ENCODE measurements around the gene FLRT1.

The FLRT1 gene

DNA sequence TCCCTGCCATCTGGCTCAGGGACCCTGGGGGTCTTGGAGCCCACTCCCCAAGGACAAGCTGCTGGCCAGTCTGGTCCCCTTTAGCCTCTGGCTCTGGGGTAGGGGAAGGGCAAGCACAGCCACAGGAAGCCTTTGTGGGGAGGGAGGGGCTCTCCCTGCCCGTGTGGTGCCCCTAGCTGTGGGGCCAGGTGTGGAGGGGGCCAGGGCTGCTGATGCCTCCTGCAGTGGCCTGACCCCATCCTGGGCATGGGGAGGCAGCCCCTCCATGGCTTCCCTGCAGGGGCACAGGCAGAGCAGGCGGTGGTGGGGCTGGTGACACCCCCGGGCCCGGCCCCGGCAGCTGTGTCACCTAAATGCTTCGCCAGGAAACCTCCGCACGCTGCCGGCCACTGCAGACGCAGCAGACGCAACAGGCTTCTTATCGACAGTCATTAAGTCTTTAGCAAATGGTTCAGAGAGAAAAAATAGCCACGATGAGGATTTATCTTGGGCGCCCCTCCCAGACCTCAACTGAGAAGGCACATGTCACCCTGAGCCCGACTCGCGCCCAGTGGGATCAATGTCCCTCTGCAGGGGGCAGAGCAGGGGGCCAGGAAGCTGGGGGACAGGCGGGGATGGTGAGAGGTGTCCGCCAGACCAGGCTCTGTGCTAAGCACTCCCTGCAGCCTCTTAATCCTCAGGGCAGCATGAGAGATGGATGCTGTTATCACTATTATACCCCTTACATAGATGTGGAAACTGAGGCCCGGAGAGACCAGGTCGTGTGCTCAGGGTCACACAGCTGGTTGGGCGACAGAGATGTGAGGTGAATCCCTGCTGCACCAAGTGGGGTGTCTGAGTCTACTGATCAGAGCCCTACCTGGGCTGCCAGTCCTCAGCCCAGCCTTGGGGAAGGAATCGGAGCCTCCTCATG lies 33.9 kb downstream of the FLRT1 start:
- in situ Hi-C loops (cut with HindIII; ENCODE audit: low pct_unique_long_range_greater_than_20kb, low sequenced_read_pairs), result no loop called here
- no peak for TF ChIP-seq JUND (IDR thresholded peaks at IDR 0.05; ENCODE audit: low read depth)
- no peak for DNase-seq (ENCODE audit: low read depth in 1 of 2, low spot score in 1 of 2)

GRCh38 chr11:64070314-64070681 lies 34.6 kb downstream of the FLRT1 start:
- TF ChIP-seq JUND (IDR thresholded peaks at IDR 0.05; ENCODE audit: low read depth), result no peak
- in situ Hi-C loops (cut with HindIII; ENCODE audit: low pct_unique_long_range_greater_than_20kb, low sequenced_read_pairs), result no loop called here
- no peak for DNase-seq (ENCODE audit: low read depth in 1 of 2, low spot score in 1 of 2)

DNA sequence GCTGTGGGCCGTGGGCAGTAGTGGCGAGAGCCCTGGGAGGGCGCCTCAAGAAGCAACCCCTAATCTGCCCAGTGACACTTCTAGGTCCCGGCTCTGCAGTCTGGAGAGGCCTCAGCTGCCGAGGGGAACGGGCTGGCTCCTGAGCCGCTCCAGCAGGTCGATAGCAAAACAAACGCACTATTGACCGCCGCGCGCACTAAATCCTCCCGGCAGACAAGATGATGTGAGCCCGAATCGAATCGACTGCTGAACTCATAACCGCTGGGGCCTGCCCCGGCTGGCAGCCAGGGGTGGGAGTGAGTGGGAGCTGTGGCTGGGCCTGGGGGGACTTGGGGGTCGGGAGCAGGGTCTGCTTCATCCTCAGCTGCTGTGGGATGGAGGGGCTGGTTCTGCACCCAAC lies 36.1 kb downstream of the FLRT1 start:
- in situ Hi-C loops (cut with HindIII; ENCODE audit: low pct_unique_long_range_greater_than_20kb, low sequenced_read_pairs), result no loop called here
- DNase-seq (ENCODE audit: low read depth in 1 of 2, low spot score in 1 of 2), result no peak
- TF ChIP-seq JUND (IDR thresholded peaks at IDR 0.05; ENCODE audit: low read depth), result no peak

DNA sequence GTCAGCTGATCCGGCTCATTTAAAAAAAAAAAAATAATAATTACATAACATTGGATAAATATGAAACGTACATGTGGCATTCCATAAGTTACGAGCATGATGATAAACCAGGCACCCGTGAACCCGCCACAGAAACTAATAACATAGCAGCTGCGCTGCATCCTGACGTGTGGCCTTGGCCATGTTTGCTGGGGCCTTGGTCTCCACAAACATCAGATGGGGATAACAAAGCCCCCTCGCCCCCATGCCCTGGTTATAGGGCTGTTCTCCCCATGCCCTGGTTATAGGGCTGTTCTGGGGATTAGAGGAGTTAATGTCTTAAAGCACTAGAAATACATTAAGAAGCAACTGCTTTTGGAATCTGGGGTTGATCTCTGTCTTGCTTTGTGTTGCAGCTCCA lies 36.7 kb downstream of the FLRT1 start:
- in situ Hi-C loops (cut with HindIII; ENCODE audit: low pct_unique_long_range_greater_than_20kb, low sequenced_read_pairs), result no loop called here
- no peak for TF ChIP-seq JUND (IDR thresholded peaks at IDR 0.05; ENCODE audit: low read depth)
- no peak for DNase-seq (ENCODE audit: low read depth in 1 of 2, low spot score in 1 of 2)

- TF ChIP-seq JUND (IDR thresholded peaks at IDR 0.05; ENCODE audit: low read depth), result no peak
- in situ Hi-C loops (cut with HindIII; ENCODE audit: low pct_unique_long_range_greater_than_20kb, low sequenced_read_pairs), result no loop called here
- DNase-seq (ENCODE audit: low read depth in 1 of 2, low spot score in 1 of 2), result no peak
Measured at GRCh38 chr11:64072871-64073270, 37.1 kb downstream of the FLRT1 start.

GRCh38 chr11:64073542-64073941 lies 37.8 kb downstream of the FLRT1 start:
- no peak for TF ChIP-seq JUND (IDR thresholded peaks at IDR 0.05; ENCODE audit: low read depth)
- in situ Hi-C loops (cut with HindIII; ENCODE audit: low pct_unique_long_range_greater_than_20kb, low sequenced_read_pairs), result no loop called here
- no peak for DNase-seq (ENCODE audit: low read depth in 1 of 2, low spot score in 1 of 2)

- DNase-seq (ENCODE audit: low read depth in 1 of 2, low spot score in 1 of 2), result no peak
- TF ChIP-seq JUND (IDR thresholded peaks at IDR 0.05; ENCODE audit: low read depth), result no peak
- in situ Hi-C loops (cut with HindIII; ENCODE audit: low pct_unique_long_range_greater_than_20kb, low sequenced_read_pairs), result no loop called here
Measured at GRCh38 chr11:64074239-64074638, 38.5 kb downstream of the FLRT1 start.

DNA sequence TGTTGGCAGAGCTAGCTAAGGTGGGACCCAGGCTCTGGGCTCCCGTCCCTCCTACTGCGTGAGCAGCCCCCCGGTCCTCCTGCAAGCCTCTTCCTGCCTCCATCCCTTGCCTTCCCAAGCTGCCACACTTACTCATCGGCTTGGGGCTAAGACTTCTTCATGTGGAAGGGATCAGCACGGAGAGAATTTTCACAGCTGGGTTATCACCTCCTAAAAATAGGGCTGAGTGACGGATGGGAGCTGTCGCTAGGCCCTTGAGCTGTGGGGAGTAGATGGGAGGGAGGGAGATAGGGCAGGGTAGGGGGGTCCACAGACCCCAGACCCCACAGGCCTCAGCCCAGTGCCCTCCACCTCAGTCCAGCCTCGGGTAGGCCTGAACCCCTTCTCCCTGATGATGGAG lies 41.0 kb downstream of the FLRT1 start:
- no peak for TF ChIP-seq JUND (IDR thresholded peaks at IDR 0.05; ENCODE audit: low read depth)
- DNase-seq (ENCODE audit: low read depth in 1 of 2, low spot score in 1 of 2), result no peak
- in situ Hi-C loops (cut with HindIII; ENCODE audit: low pct_unique_long_range_greater_than_20kb, low sequenced_read_pairs), result no loop called here

DNA sequence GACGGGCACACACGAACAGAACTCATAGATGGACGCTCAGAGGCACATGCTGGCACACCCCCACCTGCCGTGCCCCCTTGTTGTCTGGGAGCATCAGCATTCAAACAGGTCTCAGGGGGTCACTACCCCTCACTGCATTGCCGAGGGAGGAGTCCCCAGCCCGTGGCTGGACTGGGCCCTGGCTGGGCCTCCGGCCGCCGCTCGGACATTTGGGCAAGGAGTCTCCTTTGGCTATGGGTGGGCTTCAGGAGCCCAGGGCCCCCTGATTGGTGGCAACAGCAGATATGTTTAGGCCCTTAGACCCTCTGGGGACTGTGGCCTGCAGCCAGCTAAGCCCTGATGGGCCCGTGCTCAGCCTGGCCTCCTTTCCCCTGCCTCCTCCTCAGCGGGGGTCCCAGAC lies 41.9 kb downstream of the FLRT1 start:
- no peak for TF ChIP-seq JUND (IDR thresholded peaks at IDR 0.05; ENCODE audit: low read depth)
- in situ Hi-C loops (cut with HindIII; ENCODE audit: low pct_unique_long_range_greater_than_20kb, low sequenced_read_pairs), result no loop called here
- DNase-seq (ENCODE audit: low read depth in 1 of 2, low spot score in 1 of 2), result no peak

DNA sequence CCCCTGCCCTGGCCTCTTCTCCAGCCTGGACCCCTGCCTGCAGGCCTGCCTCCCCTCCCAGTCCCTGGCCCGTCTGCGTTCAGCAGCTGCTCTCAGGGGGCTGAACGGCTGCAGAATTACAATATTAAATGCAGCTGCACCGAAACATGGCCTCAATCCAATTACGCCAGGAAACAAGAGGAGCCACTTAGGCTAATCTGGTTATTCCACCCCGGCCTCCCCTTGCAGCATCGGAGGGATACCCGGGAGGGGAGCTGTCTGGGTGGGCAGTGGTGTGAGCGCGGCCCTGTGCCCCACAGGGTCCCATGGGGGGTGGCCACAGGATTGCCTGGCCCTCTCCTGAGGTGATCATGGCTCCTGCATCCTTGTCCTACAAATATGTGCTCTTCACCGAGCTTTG lies 42.6 kb downstream of the FLRT1 start:
- in situ Hi-C loops (cut with HindIII; ENCODE audit: low pct_unique_long_range_greater_than_20kb, low sequenced_read_pairs), result no loop called here
- no peak for TF ChIP-seq JUND (IDR thresholded peaks at IDR 0.05; ENCODE audit: low read depth)
- DNase-seq (ENCODE audit: low read depth in 1 of 2, low spot score in 1 of 2), result no peak

- in situ Hi-C loops (cut with HindIII; ENCODE audit: low pct_unique_long_range_greater_than_20kb, low sequenced_read_pairs), result no loop called here
- no peak for TF ChIP-seq JUND (IDR thresholded peaks at IDR 0.05; ENCODE audit: low read depth)
- no peak for DNase-seq (ENCODE audit: low read depth in 1 of 2, low spot score in 1 of 2)
Measured at GRCh38 chr11:64078905-64079304, 43.2 kb downstream of the FLRT1 start.

- TF ChIP-seq JUND (IDR thresholded peaks at IDR 0.05; ENCODE audit: low read depth), result no peak
- in situ Hi-C loops (cut with HindIII; ENCODE audit: low pct_unique_long_range_greater_than_20kb, low sequenced_read_pairs), result no loop called here
- DNase-seq (ENCODE audit: low read depth in 1 of 2, low spot score in 1 of 2), result no peak
Measured at GRCh38 chr11:64080390-64080789, 44.7 kb downstream of the FLRT1 start.

GRCh38 chr11:64081745-64082442 lies 46.2 kb downstream of the FLRT1 start:
- no peak for DNase-seq (ENCODE audit: low read depth in 1 of 2, low spot score in 1 of 2)
- no peak for TF ChIP-seq JUND (IDR thresholded peaks at IDR 0.05; ENCODE audit: low read depth)
- in situ Hi-C loops (cut with HindIII; ENCODE audit: low pct_unique_long_range_greater_than_20kb, low sequenced_read_pairs), result no loop called here
